GM23248 (cell line): ENCODE data around the gene AKAP6.

Source experiments
- EZH2 ChIP-seq: fragments of 200-600 bp; sonication (generic); IDR thresholded peaks from 2 replicates; pipeline ENCODE4 v1.6.1; 2018; ENCODE audit warnings: antibody characterized with exemption, mild to moderate bottlenecking; ENCODE audit not compliant: insufficient read depth, poor library complexity, severe bottlenecking
- EZH2phosphoT487 ChIP-seq: fragments of 200-600 bp; sonication (generic); IDR thresholded peaks from 2 replicates; pipeline ENCODE4 v1.6.1; 2018; ENCODE audit warnings: antibody characterized with exemption, moderate library complexity, mild to moderate bottlenecking, low read depth; ENCODE audit not compliant: insufficient read depth

DNA sequence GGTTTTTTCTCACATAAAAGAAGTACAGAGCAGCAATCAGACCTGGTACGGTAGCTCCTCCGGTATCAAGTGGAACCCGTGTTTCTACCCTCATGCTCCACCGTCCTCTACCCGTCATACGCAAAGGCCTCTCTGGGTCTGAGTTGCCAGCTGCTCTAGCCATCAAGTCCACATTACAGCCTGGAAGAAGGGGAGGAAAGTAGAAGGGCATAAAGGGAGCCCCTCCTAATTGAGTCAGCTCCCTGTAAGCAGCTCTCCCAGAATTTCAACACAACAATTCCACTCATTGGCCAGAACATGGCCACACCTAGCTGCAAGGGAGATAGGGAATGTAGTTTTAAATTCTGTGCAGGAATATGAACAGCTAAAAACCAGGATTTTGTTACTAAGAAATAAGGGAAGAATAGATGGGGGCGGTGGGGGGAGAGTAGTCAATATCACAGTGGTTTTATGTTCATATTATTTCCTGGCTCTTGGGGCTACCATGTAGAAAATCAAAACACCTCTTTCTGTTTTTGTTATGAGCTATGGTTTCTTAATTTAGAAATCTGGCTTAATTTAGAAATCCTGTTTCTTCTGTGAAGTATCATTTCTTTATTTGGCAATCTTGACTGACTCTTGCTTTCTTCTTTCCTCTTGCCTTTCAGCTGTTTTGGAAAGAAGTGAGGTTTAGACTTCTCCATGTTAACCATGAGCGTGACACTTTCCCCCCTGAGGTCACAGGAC lies 103.9 kb downstream of the AKAP6 start:
- no peak for TF ChIP-seq EZH2
- TF ChIP-seq EZH2phosphoT487 = no peak
